HuH-7 (cell line): ENCODE results near the gene MAP3K8.
A peak's percentile ranks its signal among the peaks of the same experiment; 100 is the strongest.

ENCODE experiments used
- DNase-seq: peaks from one replicate; pipeline ENCODE4 v3.0.0; 2011; ENCODE audit warnings: low spot score

Gene MAP3K8

DNA sequence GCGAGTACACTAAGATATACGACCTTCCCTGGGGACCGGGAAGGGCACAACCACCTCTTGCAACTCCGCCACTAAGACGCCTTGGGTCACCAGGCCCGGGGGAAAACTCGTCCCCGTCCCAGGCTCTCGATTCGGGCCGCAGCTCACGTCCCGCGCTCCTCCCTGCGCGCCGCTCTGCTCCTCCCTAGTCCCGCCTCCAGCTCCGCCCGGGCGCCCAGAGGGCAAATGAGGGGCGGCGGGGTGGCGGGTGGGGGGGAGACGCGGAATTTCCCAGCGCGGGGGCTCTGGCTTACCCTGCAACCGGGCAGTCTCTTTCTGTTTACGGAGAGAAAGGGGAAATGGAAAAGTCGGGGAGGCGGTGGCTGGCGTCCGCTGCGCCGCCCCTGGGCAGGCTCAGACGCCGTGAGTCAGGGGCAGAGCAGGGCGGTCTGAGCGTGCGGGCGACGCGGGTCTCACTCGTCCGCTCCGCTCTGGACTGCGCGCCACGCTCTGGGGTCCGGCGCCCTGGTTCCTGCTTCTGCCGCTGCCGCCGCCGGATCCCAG, at the start of gene MAP3K8:
Gene MAP3K8, plus strand, starts transcription at position 455 of the 543 bp plus-strand sequence. CDS start 4,755 bp downstream, outside the sequence.
- DNase-seq, result peak; percentile 87

DNA sequence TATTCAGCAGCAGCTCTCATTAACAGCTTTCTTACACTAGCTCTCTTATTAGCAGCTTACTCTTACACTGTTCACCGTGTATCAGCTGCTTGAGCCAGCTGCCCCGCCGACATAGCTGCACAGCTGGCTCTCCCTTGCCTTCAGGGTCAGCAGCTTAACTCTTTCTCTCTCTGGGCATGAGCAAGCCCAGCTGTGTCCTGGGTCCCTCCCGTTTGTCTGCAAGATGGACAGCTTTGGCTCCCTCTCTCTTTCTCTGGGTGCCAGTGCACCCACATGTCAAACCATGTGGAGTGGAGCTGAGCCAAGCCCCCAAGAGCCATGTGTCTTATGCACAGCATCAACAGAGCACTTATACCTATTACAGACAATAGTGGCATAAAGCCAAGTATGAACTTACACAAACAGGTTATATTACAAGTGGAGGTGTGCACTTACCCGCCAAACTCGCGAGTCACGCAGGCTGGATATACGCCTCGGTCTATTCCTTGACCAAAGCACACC, 49.2 kb upstream of the MAP3K8 start:
- DNase-seq, result peak; percentile 44

- DNase-seq, result no peak
Measured at GRCh38 chr10:30386801-30387588, 47.0 kb upstream of the MAP3K8 start.

DNA sequence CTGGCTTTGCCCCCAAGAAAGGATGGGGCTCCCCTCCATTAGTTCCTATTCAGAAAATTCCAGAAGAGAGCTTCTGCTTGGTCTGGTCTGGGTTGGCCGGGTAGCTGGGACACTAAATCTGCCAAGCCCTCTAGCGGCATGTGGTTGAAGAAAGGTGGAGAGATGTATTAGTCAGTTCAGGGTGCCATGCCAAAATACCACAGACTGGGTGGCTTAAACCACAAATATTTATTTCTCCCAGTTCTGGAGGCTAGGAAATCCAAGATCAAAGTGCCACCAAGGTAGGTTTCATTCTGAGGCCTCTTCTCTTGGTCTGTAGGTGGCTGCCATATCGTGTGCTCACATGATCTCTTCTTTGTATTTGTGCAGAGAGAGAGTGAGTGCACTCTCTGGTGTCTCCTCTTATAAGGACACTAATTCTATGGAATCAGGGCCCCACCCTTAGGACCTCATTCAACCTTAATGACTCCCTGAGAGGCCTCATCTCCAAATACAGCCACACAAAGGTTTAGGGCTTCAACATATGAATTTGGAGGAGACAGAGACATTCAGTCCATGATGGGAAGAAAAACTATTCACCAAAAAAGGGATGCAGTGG, 46.2 kb upstream of the MAP3K8 start:
- DNase-seq, result no peak

DNA sequence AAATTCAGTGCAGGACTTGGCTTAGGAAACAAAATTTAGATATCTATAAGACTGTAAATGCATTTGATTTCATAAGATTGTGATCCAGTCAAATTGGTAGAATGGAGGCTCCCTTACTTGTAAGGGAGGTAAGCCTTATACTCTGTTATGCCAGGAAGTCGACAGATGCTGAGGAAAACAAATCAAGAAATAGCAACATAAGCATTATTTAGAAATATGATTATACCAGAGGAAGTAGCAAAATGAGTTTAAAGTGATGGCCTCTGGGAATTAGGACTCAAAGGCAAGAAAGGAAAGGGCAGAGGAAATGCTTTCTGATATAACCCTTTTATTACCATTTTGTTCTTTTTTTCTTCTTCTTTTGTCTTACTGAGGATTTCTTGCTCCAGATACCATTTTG, 44.4 kb upstream of the MAP3K8 start:
- DNase-seq, result no peak

DNA sequence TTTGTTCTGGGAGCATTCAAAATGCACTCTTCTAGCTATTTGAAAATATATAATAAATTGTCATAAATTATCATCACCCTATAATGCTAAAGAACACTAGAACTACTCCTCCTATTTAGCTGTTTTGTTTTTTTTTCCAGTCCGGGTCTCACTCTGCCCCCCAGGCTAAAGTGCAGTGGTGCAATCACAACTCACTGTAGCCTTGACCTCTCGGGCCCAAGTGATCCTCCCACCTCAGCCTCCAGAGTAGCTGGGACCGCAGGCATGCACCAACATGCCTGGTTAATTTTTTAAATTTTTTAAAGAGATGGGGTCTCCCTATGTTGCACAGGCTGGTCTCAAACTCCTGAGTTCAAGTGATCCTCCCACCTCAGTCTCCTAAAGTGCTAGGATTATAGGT, 43.8 kb upstream of the MAP3K8 start:
- DNase-seq, result no peak

GRCh38 chr10:30391266-30391665, 42.7 kb upstream of the MAP3K8 start:
- DNase-seq, result no peak

GRCh38 chr10:30392564-30392990, 41.4 kb upstream of the MAP3K8 start:
- DNase-seq, result peak; percentile 95

DNA sequence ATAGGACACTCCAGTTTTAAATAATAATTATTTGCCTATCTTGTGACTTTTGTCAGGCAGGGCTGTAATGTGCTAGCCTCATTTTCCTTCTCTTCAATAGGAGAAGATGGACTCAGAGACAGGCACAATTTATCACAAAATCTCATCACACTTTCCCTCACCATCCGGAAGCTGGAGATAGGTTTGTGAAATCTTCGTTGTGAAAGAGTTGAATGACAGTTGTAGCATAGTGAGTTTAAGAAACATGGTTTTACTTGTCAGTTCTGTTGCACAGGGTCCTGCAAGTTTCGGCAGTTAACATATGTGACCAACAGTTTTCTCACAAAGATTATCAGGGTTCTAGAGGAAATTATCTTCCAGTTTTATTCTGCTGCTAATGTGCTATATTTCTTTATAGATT, 37.7 kb upstream of the MAP3K8 start:
- no peak for DNase-seq

- DNase-seq, result no peak
Measured at GRCh38 chr10:30396698-30397097, 37.3 kb upstream of the MAP3K8 start.

GRCh38 chr10:30398193-30398592, 35.8 kb upstream of the MAP3K8 start:
- DNase-seq, result no peak

DNA sequence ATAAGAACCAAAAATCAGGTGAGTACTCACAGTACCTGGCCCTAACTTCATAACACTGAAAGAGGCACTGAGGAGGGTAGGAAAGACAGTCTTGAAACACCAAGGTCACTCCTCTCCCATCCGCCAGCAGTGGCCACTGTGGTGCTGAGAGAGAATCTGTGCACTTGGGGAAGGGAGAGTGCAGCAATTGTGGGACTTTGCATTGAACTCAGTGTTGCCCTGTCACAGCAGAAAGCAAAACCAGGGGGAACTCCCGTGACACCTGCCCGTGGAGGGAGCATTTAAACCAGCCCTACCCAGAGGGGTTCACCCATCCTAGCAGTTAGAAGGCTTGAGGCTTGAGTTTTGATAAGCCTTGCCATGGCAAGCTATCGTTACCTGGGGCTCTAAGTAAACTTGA, 35.2 kb upstream of the MAP3K8 start:
- DNase-seq, result no peak

DNA sequence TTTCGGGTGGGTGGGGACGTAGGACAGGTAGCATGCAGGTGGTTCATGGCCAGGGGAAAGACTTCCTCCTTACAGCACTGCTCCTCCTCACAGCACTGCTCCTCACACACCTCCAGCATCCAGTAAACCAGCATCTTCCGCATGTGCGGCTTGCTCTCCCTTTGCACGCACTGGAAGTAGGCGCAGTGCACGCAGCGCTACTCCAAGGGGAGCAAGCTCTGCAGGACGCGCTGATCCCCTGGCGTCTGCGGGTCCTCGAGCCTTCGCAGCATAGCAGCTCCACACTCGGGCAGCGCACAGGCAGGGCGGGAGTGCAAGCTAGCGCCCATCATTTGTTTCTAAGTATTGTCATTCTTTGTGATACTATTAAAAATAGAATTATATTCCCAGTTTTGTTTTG, 30.5 kb upstream of the MAP3K8 start:
- DNase-seq, result no peak

- no peak for DNase-seq
Measured at GRCh38 chr10:30404540-30404939, 29.4 kb upstream of the MAP3K8 start.

DNA sequence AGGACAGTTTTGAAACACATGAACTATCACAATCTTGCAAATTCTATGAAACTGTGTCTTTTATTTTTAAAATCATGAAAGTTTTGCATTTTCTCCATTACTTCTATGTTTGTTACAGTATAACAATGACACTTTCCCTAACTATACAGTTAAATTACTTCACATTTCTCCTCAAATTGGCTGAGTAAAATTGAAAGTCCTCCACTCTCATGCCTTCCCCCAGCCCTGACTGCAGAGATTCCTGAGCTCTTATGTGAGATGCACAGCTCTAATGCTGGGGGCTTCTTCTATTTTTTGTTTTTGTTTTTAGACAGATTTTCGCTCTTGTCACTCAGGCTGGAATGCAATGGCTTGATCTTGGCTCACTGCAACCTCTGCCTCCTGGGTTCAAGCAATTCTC, 22.7 kb upstream of the MAP3K8 start:
- no peak for DNase-seq

- no peak for DNase-seq
Measured at GRCh38 chr10:30412901-30413300, 21.1 kb upstream of the MAP3K8 start.

- DNase-seq, result peak; percentile 74
Measured at GRCh38 chr10:30413996-30414576, 19.9 kb upstream of the MAP3K8 start.

GRCh38 chr10:30415593-30415992, 18.4 kb upstream of the MAP3K8 start:
- no peak for DNase-seq

DNA sequence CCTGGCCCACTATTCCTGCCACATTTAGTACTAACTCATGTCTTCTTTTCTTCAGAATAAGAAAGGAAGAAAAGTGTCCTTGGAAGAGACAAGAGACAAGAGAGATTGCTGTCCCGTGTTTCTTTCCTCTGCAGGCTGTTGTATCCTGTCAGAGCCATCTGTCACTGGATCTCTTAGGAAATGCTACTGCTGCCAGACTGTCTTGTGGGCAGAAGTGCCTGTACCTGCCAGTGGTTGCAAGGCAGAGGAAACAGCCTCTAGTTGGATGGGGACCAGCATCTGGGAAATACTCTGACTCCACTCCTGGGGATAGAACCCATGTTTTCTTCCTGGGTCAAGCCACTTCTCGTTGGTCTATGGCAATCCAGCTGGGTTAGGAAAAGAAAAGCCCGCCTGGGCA, 16.7 kb upstream of the MAP3K8 start:
- DNase-seq, result no peak

- no peak for DNase-seq
Measured at GRCh38 chr10:30420266-30420665, 13.7 kb upstream of the MAP3K8 start.

DNA sequence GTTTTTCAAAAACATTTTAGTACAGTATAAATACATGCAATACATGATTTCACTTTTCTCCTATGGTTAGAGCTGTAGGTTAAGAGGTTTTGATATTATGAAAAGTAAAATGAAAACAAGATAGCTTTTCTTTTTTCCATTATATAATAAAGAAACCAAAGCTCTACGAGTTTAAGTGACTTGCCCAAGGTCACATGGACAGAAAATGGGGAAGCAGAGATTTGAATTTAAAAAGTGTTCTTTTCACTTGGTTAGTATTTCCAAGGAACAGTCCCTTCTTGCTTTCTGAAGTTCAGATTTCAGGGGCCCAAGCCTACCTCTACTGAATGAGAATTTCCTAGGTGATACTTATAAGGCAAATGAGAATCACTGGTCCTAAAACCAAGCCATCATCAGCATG, 13.2 kb upstream of the MAP3K8 start:
- DNase-seq, result no peak

DNA sequence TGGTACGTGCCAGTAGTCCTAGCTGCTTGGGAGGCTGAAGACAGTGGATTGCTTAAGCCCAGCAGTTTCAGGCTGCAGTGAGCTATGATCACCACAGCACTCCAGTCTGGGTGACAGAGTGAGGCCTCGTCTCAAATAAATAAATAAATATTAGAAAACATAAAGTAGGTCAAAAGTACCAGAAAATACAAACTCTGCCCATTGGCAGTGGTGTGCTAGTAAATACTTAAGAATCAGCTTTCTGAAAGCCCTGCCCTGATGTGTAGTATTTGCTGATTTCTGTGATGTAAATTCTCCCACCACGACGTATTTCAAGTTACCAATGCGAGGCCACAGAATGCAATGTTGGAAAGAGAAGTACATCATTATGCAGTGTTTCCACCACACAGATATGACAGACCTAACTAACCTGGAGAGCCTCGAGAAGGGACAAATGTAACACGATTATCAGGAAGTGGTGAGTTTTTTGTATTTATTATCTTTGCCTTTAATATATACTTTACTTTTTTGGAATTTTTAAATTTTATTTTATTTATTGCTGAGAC, 11.8 kb upstream of the MAP3K8 start:
- no peak for DNase-seq
